ENCODE measurements around the gene SLC41A1. TPM values are rescaled to one million over a fixed set of nuclear protein-coding genes. Genes with fewer than 3 reads are reported as not detected.

SLC41A1 gene
- total RNA-seq, 4 donors from 2014 or later = 5.1 to 7.0 (median 5.6) TPM

GRCh38 chr1:205805082-205805711 is 7.8 kb downstream of the SLC41A1 start:
- 60 to 68% methylated on average over 2 to 5 of the region's 5 CpGs for WGBS, 2 donors (ENCODE audit: low coverage in 1 of 2)
- H3K9me3 ChIP-seq = no peaks in the 10 kb centered on the region
- DNase-seq = no peak
- TF ChIP-seq CTCF (IDR thresholded peaks at IDR 0.05) = no peak
- no peak for TF ChIP-seq POLR2AphosphoS5 (IDR thresholded peaks at IDR 0.05)
- TF ChIP-seq EP300 (IDR thresholded peaks at IDR 0.05; ENCODE audit: low read depth) = no peak
- in situ Hi-C loops (cut with MboI; ENCODE audit: low pct_ligation_motif_present in 1 of 4, low pct_unique_long_range_greater_than_20kb in 1 of 4, low sequenced_read_pairs in 3 of 4) = no loop called here
- H3K4me1 ChIP-seq = peaks cover 7 to 24% (median 14%) of the 10 kb centered on the region in 4 donors
- intact Hi-C loops (cut with DNase I; ENCODE audit: low total_unique reads) = no loop called here
- no peak overlapping the region for H3K4me3 ChIP-seq
- H3K36me3 ChIP-seq = no peaks in the 10 kb centered on the region
- no peak overlapping the region for H3K27ac ChIP-seq
- H3K27me3 ChIP-seq = no peaks in the 10 kb centered on the region

DNA sequence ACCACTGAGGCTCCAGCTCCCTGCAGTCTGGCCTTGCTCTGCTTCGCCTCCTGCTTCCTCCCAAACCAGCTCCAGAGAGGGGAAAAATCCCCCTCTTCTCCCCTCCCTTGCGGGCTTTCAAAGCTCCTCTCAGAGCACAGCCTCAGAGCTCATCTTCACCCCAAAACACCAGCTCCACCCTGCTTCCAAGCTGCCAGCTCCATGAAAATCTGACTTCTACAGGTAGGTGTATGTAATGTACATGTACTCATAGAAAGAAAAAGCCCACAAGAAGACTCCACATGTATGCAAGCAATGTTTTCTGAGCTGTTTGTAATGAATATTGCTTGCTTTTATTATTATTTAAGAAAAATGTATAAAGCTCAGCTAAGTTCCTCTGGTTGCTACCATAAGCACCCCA is 8.4 kb downstream of the SLC41A1 start:
- DNase-seq = no peak
- H3K4me1 ChIP-seq = peaks cover 4 to 18% (median 10%) of the 10 kb centered on the region in 4 donors
- no peak for TF ChIP-seq POLR2A (IDR thresholded peaks at IDR 0.05)
- no peak for TF ChIP-seq POLR2AphosphoS5 (IDR thresholded peaks at IDR 0.05)
- TF ChIP-seq CTCF (IDR thresholded peaks at IDR 0.05) = no peak
- no peaks in the 10 kb centered on the region for H3K36me3 ChIP-seq
- in situ Hi-C loops (cut with MboI; ENCODE audit: low pct_ligation_motif_present in 1 of 4, low pct_unique_long_range_greater_than_20kb in 1 of 4, low sequenced_read_pairs in 3 of 4) (no loop called here), intact Hi-C loops (cut with DNase I; ENCODE audit: low total_unique reads) (no loop called here)
- WGBS, 2 donors (ENCODE audit: low coverage in 1 of 2) = 93% methylated on average over 2 of the region's 2 CpGs; no CpG with 5 or more reads in 1 of the 2 donors
- no peaks in the 10 kb centered on the region for H3K9me3 ChIP-seq
- H3K4me3 ChIP-seq = no peak overlapping the region
- H3K27ac ChIP-seq = no peak overlapping the region
- H3K27me3 ChIP-seq = no peaks in the 10 kb centered on the region

DNA sequence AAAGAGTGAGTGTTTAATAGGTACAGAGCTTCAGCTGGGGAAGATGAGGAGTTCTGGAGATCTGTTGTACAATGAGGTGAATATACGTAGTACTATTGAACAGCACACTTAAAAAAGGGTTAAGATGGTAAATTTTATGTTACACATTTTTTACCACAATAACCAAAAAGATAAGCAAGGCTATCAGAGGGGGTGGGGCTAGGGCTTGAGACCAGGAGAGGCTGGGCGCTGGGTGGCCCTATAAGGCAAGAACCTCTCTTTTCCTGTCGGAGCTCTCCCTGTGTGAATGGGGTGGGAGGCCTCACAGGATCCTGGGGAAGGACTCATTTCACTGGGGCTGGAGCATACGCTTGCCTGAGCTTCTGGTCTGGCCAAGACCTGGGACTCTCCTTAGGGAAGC is 9.0 kb downstream of the SLC41A1 start:
- no peaks in the 10 kb centered on the region for H3K27me3 ChIP-seq
- H3K27ac ChIP-seq = no peak overlapping the region
- intact Hi-C loops (cut with DNase I; ENCODE audit: low total_unique reads) (no loop called here), in situ Hi-C loops (cut with MboI; ENCODE audit: low pct_ligation_motif_present in 1 of 4, low pct_unique_long_range_greater_than_20kb in 1 of 4, low sequenced_read_pairs in 3 of 4) (no loop called here)
- 43 to 85% methylated on average over 2 to 4 of the region's 4 CpGs for WGBS, 2 donors (ENCODE audit: low coverage in 1 of 2)
- DNase-seq = no peak
- no peak overlapping the region for H3K4me3 ChIP-seq
- H3K9me3 ChIP-seq = no peaks in the 10 kb centered on the region
- no peaks in the 10 kb centered on the region for H3K36me3 ChIP-seq
- TF ChIP-seq POLR2AphosphoS5 (IDR thresholded peaks at IDR 0.05) (no peak), POLR2A (IDR thresholded peaks at IDR 0.05) (no peak), CTCF (IDR thresholded peaks at IDR 0.05) (no peak), EP300 (IDR thresholded peaks at IDR 0.05; ENCODE audit: low read depth) (no peak)
- peaks cover 0 to 12% (median 5%) of the 10 kb centered on the region in 4 donors for H3K4me1 ChIP-seq

- Histone ChIP-seq H3K9me3 (no peaks in the 10 kb centered on the region), H3K27me3 (no peaks in the 10 kb centered on the region), H3K36me3 (no peaks in the 10 kb centered on the region), H3K4me3 (no peak overlapping the region), H3K4me1 (peaks cover 0 to 11% (median 5%) of the 10 kb centered on the region in 4 donors), H3K27ac (no peak overlapping the region)
- in situ Hi-C loops (cut with MboI; ENCODE audit: low pct_ligation_motif_present in 1 of 4, low pct_unique_long_range_greater_than_20kb in 1 of 4, low sequenced_read_pairs in 3 of 4) = no loop called here
- TF ChIP-seq POLR2AphosphoS5 (IDR thresholded peaks at IDR 0.05) (no peak), CTCF (IDR thresholded peaks at IDR 0.05) (no peak), POLR2A (IDR thresholded peaks at IDR 0.05) (no peak), EP300 (IDR thresholded peaks at IDR 0.05; ENCODE audit: low read depth) (no peak)
- no peak for DNase-seq
- intact Hi-C loops (cut with DNase I; ENCODE audit: low total_unique reads) = no loop called here
- WGBS, 2 donors (ENCODE audit: low coverage in 1 of 2) = 95% methylated on average over 8 of the region's 8 CpGs; no CpG with 5 or more reads in 1 of the 2 donors
These were observed 10.9 kb downstream of the SLC41A1 start for GRCh38 chr1:205802060-205802459.
